Nasal cavity respiratory epithelium epithelial cell of viscerocranial mucosa (primary cell): ENCODE results near the gene WDR55. TPM values are rescaled to one million over a fixed set of nuclear protein-coding genes. Genes with fewer than 3 reads are reported as not detected.

Experiments used
- total RNA-seq: library from RNA; depleted of rRNA; stranded (reverse); fragments of >200 nt; gene quantifications from 2 replicates; pipeline ENCODE4 v1.2.3, GENCODE V29; 2014

Gene WDR55, protein sequence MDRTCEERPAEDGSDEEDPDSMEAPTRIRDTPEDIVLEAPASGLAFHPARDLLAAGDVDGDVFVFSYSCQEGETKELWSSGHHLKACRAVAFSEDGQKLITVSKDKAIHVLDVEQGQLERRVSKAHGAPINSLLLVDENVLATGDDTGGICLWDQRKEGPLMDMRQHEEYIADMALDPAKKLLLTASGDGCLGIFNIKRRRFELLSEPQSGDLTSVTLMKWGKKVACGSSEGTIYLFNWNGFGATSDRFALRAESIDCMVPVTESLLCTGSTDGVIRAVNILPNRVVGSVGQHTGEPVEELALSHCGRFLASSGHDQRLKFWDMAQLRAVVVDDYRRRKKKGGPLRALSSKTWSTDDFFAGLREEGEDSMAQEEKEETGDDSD
- 30.7 and 33.2 TPM in 2 replicates for total RNA-seq

DNA sequence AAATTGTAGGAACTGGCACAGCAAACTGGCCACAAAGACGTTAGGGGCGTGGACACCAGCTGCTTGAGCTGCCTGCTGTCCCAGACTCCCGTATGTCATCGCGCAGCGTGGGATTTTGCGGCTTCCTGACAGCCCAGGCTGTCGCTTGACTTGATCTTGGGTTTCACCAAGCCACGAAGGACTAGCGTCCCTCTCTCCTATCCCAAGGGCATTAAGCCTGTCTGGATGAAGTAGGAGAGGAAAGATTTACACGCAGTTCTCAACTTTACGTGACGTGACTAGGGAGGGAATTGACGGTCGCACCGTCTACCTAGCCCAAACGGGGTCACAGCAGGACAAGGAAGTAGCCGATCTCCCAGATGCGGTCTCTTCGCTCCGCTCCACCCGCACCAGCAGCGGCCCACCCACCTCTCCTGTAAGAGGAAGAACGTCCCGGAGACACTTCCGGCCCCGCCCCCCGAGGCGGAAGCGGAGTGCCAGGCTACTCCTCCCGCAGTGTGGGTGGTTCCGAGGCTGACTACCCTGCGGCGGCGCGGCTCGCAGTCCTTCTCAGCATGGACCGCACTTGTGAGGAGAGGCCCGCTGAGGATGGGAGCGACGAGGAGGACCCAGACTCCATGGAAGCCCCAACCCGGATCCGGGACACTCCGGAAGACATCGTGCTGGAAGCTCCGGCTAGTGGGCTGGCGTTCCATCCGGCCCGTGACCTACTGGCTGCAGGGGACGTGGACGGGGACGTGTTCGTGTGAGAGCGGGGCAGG is at the start of gene WDR55:
Gene WDR55, plus strand, starts transcription at position 546 of the 761 bp plus-strand sequence. Its CDS starts 9 bp downstream, at position 555.

DNA sequence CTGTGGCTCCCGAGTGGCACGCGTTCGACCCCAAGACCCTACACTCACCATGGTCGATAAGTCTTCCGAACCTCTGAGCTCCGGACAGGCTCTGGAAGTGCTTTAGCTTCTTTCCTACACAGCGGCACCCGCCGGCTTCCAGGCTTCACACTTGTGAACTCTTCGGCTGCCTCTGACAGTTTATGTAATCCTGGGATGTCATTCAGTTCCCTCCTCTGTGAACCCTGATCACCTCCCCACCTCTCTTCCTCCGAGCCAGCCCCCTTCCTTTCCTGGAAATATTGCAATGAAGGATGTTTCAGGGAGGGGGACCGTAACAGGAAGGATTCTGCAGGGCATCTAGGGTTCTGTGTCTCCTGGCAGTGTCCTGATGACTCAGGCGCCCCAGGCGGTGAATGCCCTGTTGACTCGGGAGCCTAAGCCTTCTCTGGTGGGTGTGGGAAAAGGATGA is 31.7 kb upstream of the WDR55 start, which contains the start of gene CD14:
Gene CD14, minus strand, starts transcription at position 155 of the 451 bp plus-strand sequence. Its CDS starts 104 bp downstream, at position 51.

DNA sequence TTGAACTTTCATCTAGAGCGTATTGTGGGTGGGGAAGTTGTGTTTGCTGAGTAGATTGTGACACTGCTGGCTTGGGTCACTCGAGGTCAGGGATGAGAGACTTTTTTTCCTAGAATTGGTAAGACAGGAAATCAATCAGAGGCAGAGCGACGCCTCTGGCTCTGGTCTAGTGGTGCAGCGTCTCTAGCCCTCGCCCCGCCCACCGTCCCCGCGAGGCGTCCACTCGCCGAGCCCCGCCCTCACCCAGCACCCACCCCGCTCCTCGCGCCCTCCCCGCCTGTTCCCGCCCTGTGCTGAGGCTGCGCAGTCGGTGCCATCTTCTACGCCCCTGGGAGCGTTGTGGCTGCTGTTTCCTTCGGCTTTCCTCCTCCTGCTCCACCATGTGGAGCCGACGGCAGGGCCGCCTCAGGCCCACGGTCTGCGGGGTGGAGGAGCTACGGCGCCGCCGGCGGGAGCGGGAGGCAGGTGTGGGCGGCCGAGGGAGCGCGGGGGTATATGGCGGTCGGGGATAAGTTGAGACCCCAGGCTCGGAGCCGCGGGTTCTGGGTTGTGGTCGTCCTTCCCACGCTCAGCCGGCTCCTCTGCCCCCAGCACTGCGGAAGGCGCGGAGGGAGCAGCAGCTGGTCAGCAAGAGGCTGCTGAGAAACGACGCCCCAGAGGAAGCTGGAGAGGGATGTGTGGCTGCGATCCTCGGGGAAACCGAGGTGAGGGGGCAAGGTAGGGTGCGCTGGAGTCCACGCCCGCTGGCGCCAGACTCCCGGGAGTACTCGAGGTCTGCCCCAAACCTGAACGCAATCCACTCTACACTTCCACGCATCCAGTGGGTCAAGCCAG is 25.3 kb upstream of the WDR55 start, which contains the start of gene TMCO6:
Gene TMCO6, plus strand, starts transcription at position 304 of the 834 bp plus-strand sequence. Its CDS starts 77 bp downstream, at position 381.

DNA sequence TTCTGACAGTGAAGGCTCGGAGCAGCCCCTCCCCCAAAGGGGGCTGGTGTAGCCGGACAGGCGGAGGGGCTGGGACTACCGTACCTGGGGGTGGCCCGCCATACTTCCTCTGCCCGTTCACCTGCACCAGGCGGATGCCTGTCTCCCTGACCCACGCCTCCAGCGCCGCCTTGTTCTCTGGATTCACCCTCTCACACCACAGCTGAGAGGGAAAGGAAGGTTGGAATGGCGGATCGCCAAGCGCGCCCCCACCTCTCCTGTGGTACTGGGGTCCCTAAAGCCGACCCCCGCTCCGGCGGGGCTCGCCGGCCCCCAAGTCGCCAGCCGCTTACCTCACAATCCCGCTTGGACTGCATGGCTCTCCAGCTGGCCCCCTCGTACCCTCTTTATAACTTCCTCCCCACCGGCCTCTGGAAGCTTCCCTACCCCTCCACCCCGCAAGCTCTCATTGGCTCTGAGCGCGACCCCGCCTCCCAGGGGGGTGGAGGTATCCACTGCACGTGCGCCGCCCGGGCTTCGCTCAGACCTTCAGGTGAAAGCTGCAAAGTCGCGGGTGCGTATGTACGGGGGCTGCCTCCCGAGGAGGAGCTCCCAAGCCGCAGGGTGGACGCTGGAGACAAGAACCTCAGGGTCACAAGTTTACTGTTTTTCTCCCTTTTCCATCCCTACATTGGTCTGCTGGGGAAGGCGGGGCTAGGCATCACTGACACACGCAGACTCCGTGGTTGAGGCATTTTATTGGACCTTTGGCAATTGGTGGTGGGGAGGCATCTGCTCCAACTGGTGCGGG is 8.7 kb downstream of the WDR55 start, which contains the start of gene DND1:
Gene DND1, minus strand, starts transcription at position 390 of the 790 bp plus-strand sequence. Its CDS starts 34 bp downstream, at position 356.

DNA sequence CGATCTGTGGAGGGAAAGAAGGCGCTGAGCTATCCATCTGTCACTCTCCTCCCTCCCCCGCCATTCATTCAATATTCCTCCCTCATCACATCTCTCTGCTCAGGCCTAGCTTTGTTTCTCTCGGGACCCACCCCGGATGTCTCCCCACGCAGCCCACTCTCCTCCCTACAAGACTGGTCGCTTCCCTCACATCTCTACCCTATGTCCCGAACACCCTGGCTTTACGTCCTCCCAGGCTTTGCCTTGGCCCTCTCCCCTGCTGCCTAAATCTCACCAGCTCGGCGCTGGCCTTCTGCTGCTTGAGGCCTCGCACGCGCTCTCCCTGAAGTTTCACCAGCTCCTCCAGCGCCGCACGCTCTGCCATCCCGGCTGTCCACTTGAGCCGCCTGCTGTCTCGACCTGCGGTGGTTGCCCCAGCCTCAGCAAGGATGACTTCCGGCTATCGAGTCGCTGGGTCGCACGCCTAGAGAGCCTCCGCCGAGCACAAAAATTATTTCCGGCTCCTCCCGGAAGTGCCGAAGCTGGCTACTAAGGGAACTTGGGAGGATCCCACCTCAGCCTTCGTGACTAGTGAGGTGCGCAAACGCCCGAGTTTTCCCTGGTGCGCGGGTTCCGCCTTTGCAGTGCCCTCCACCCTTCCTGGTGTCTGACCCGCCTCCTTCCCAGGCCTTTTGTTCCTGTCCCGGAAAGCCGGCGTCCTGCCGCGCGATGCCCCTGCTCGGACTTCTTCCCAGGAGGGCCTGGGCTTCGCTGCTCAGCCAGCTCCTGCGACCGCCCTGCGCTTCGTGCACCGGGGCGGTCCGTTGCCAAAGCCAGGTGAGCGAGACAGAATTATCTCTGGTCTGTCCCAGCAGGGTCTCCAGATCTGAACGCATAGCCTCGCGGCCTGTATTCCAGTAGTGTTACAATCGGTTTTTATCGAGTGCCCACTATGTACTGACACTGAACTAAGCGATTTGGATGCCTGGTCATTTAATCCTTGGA is 26.5 kb downstream of the WDR55 start, which contains the start of the genes HARS1 and HARS2:
Gene HARS1, minus strand, starts transcription at position 430 of the 984 bp plus-strand sequence. Its CDS starts 66 bp downstream, at position 364.
Gene HARS2, plus strand, starts transcription at position 515 of the 984 bp plus-strand sequence. Its CDS starts 194 bp downstream, at position 709.

DNA sequence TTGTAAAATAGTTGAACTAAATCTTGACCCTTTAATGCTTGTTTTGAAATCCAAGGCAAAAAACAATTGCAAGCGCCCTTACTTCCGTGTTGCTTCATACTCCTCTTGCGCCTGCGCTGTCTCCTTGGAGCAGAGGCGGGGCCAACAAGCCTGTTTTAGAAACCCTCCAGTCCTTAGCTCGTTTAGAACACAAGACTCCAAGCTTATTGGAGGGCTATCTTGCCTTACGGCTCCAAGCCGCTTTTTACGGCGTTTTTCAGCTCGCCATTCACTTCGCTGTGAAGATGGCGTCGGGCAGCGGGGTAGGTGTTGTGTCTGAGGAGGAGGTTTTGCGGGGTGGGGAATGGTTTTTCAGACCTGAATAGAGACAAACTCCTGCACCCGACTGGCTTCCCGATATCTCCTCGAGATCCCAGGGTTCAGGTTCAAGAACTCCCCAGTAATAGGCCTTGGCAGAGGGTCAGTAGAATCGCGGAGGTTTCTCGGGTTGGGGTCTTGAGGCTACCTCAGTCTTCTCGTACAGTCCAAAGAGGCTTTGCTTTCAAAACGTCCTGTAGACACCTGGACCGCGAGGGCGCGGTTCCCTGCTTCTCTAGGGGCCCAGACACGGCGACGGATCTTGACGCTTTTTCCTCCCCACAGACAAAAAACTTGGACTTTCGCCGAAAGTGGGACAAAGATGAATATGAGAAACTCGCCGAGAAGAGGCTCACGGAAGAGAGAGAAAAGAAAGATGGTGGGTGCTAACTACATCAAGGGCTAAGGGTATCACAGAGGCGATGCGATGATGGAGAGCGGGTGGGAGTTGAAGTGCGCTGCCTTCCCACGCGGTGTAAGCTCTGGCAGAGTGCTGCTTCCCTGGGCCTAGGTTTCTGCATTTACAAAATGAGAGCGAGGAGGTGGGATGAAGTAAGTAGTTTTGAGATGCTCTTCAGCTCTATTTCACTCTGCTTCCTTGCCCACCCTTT is 35.8 kb downstream of the WDR55 start, which contains the start of gene ZMAT2:
Gene ZMAT2, plus strand, starts transcription at position 271 of the 968 bp plus-strand sequence. Its CDS starts 14 bp downstream, at position 285.

Other genes starting within 250 kb of the WDR55 start
- gene EIF4EBP3, start 117.2 kb upstream of the WDR55 start, total RNA-seq = 3.1 and 3.8 TPM in 2 replicates
- 19.9 and 47.5 TPM in 2 replicates for gene SRA1, start 107.4 kb upstream of the WDR55 start, total RNA-seq
- gene APBB3, start 100.3 kb upstream of the WDR55 start, total RNA-seq = 5.8 and 10.4 TPM in 2 replicates
- 16.7 and 53.9 TPM in 2 replicates for gene SLC35A4, start 100.1 kb upstream of the WDR55 start, total RNA-seq
- gene CD14, start 31.7 kb upstream of the WDR55 start, total RNA-seq = 1.4 and 6.6 TPM in 2 replicates
- 10.6 and 12.5 TPM in 2 replicates for gene TMCO6, start 25.5 kb upstream of the WDR55 start, total RNA-seq
- 17.5 and 26.7 TPM in 2 replicates for gene NDUFA2, start 17.3 kb upstream of the WDR55 start, total RNA-seq
- gene IK, start 17.1 kb upstream of the WDR55 start, total RNA-seq = 70.4 and 100 TPM in 2 replicates
- gene DND1, start 8.7 kb downstream of the WDR55 start, total RNA-seq = 0.34 and 0.36 TPM in 2 replicates
- 45.5 and 62.6 TPM in 2 replicates for gene HARS1, start 26.5 kb downstream of the WDR55 start, total RNA-seq
- 24.3 and 33.7 TPM in 2 replicates for gene HARS2, start 26.6 kb downstream of the WDR55 start, total RNA-seq
- gene ZMAT2, start 35.5 kb downstream of the WDR55 start, total RNA-seq = 66.2 and 67.0 TPM in 2 replicates
- gene PCDHA1, start 121.2 kb downstream of the WDR55 start, total RNA-seq = under 0.01 TPM in 1 of 2 replicates, not detected in the other
- gene PCDHA2, start 129.9 kb downstream of the WDR55 start, total RNA-seq = under 0.01 TPM in 1 of 2 replicates, not detected in the other
- gene PCDHA3, start 136.2 kb downstream of the WDR55 start, total RNA-seq = 0.57 TPM in 1 of 2 replicates, not detected in the other
- gene PCDHA4, start 142.2 kb downstream of the WDR55 start, total RNA-seq = 0.34 and 2.3 TPM in 2 replicates
- 0.21 TPM in 1 of 2 replicates, not detected in the other for gene PCDHA5, start 156.7 kb downstream of the WDR55 start, total RNA-seq
- under 0.01 and 0.85 TPM in 2 replicates for gene PCDHA6, start 163.1 kb downstream of the WDR55 start, total RNA-seq
- gene PCDHA7, start 169.4 kb downstream of the WDR55 start, total RNA-seq = under 0.01 and 0.64 TPM in 2 replicates
- gene PCDHA8, start 176.3 kb downstream of the WDR55 start, total RNA-seq = 0.21 TPM in 1 of 2 replicates, not detected in the other
- gene PCDHA9, start 183.5 kb downstream of the WDR55 start, total RNA-seq = under 0.01 and 0.43 TPM in 2 replicates
- gene PCDHA10, start 191.0 kb downstream of the WDR55 start, total RNA-seq = under 0.01 and 1.6 TPM in 2 replicates
- 2.5 and 2.7 TPM in 2 replicates for gene PCDHA11, start 204.1 kb downstream of the WDR55 start, total RNA-seq
- under 0.01 and 3.8 TPM in 2 replicates for gene PCDHA12, start 210.4 kb downstream of the WDR55 start, total RNA-seq
- gene PCDHA13, start 217.2 kb downstream of the WDR55 start, total RNA-seq = under 0.01 and 2.6 TPM in 2 replicates